PC-3 (cell line): Measurements from ENCODE around the gene TMCO6.

Experiments
- CTCF ChIP-seq: fragments of 300-600 bp; sonication (generic); conservative IDR thresholded peaks from 2 replicates; pipeline ENCODE4 v1.5.1; 2017; ENCODE audit warnings: antibody characterized with exemption, low read depth, mild to moderate bottlenecking, low read length
- EZH2 ChIP-seq: fragments of 300-600 bp; sonication (generic); IDR thresholded peaks from one replicate; pipeline ENCODE4 v1.6.1; 2017; ENCODE audit warnings: antibody characterized with exemption, mild to moderate bottlenecking, low read length; ENCODE audit not compliant: unreplicated experiment
- EZH2phosphoT487 ChIP-seq: fragments of 300-600 bp; sonication (generic); IDR thresholded peaks from 2 replicates; pipeline ENCODE4 v1.6.1; 2018; ENCODE audit warnings: mild to moderate bottlenecking, antibody characterized with exemption, low read length, borderline replicate concordance

- TF ChIP-seq CTCF (no peak), EZH2phosphoT487 (no peak), EZH2 (no peak)
These were observed 24.7 kb downstream of the TMCO6 start for GRCh38 chr5:140664030-140664358.
